Tibial nerve (tissue), 3 donors: ENCODE measurements around the gene PROK1.

Experiments used
- POLR2A ChIP-seq, 2 donors: fragments of 450-650 bp; IDR thresholded peaks; one replicate each; pipeline ENCODE4 v1.6.1; 2017; ENCODE audit warnings: antibody characterized with exemption in 2 of 2, mild to moderate bottlenecking in 2 of 2, moderate library complexity in 2 of 2
- TF ChIP-seq, protein P1 (sequence below), 5 experiments: fragments of 200-600 bp in 3 of 5; fragments of 450-650 bp in 2 of 5; sonication (generic) in 3 of 5; IDR thresholded peaks; one replicate each; pipeline ENCODE4 v1.5.1; 2016 to 2019; ENCODE audit warnings: antibody characterized with exemption in 5 of 5, mild to moderate bottlenecking in 3 of 5, moderate library complexity in 2 of 5

- TF ChIP-seq, protein P1, sequence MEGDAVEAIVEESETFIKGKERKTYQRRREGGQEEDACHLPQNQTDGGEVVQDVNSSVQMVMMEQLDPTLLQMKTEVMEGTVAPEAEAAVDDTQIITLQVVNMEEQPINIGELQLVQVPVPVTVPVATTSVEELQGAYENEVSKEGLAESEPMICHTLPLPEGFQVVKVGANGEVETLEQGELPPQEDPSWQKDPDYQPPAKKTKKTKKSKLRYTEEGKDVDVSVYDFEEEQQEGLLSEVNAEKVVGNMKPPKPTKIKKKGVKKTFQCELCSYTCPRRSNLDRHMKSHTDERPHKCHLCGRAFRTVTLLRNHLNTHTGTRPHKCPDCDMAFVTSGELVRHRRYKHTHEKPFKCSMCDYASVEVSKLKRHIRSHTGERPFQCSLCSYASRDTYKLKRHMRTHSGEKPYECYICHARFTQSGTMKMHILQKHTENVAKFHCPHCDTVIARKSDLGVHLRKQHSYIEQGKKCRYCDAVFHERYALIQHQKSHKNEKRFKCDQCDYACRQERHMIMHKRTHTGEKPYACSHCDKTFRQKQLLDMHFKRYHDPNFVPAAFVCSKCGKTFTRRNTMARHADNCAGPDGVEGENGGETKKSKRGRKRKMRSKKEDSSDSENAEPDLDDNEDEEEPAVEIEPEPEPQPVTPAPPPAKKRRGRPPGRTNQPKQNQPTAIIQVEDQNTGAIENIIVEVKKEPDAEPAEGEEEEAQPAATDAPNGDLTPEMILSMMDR (IDR thresholded peaks at IDR 0.05), result no peak
- TF ChIP-seq POLR2A (IDR thresholded peaks at IDR 0.05), result no peak
These were observed 20.0 kb upstream of the PROK1 start for GRCh38 chr1:110430901-110431300.
